Pancreas (tissue), 10 donors: ENCODE data around the gene TRIO. TPM values are rescaled to one million over a fixed set of nuclear protein-coding genes. Genes with fewer than 3 reads are reported as not detected.

Experiments used
- ATAC-seq, 4 donors: fragments of 200-7000 bp; cut with Tn5 transposase; one replicate each; pipeline versions ENCODE4 v1.8.0 to v1.9.1; 2020; ENCODE audit warnings: mild to moderate bottlenecking in 4 of 4, moderate library complexity in 4 of 4
- DNase-seq, 6 donors: peaks; one replicate each; pipeline ENCODE4 v3.0.0-alpha.2; 2020
- FAIRE-seq: peaks from 2 replicates; lab custom pipeline; 2012; peaks lifted over from hg19 to GRCh38; lab: Jason Lieb, UNC
- H3K27ac ChIP-seq, 4 donors: fragments of 200-600 bp; sonication (generic); 1 replicate in 3 of 4; 2 replicates in 1 of 4; pipeline versions ENCODE4 v1.5.0 to v1.8.0; 2020
- H3K27me3 ChIP-seq, 4 donors: fragments of 200-600 bp; one replicate each; pipeline ENCODE4 v1.8.0; 2021
- H3K36me3 ChIP-seq, 3 donors: fragments of 200-600 bp; sonication (generic) in 1 of 3; one replicate each; pipeline versions ENCODE4 v1.5.0 to v1.8.0; 2020 to 2021
- H3K4me1 ChIP-seq, 3 donors: fragments of 200-600 bp; one replicate each; pipeline ENCODE4 v1.8.0; 2021
- H3K4me3 ChIP-seq, 4 donors: fragments of 200-600 bp; sonication (generic) in 2 of 4; one replicate each; pipeline versions ENCODE4 v1.5.0 to v1.8.0; 2020 to 2021
- H3K9me3 ChIP-seq, 4 donors: fragments of 200-600 bp; one replicate each; pipeline ENCODE4 v1.8.0; 2021
- CTCF ChIP-seq, 4 donors: fragments of 200-600 bp; sonication (generic) in 3 of 4; IDR thresholded peaks; one replicate each; pipeline versions ENCODE4 v1.5.0 to v1.8.0; 2021; ENCODE audit warnings: antibody characterized with exemption in 4 of 4
- WGBS, 2 donors: extraction: QIAGEN DNeasy Blood & Tissue Kit; methylation state at CpG; one replicate each; pipeline ENCODE4 v1.1.7; 2013; 5-methylcytosine and 5-hydroxymethylcytosine counted together
- intact Hi-C, 3 donors: fragments of 100-400 bp; cut with DNase I; formaldehyde crosslinking; loops; one replicate each; pipeline versions ENCODE4 v1.11.1 to v1.14.2; 2022
- polyA plus RNA-seq, 2 donors: library from polyadenylated mRNA; stranded (reverse); fragments of 200-250 nt; gene quantifications; one replicate each; pipeline ENCODE4 v1.2.3, GENCODE V29; 2013
- total RNA-seq, 6 donors: library from RNA; stranded (reverse); fragmentation: NEBNext Ultra II Directional in 4 of 6; extraction: Animal tissue kit (Norgen Biotek cat#: 25700) in 4 of 6; gene quantifications; one replicate each; pipeline versions ENCODE4 v1.2.1 to v1.2.4, GENCODE V29; 2021 to 2023
- donor health status: healthy with polysubstance abuse.
- donor health status: DM: no; HTN: no; CAD: no; lungs with moderate emphysema.
- donor health status: DM: no; HTN: no; CAD: no.
- donor health status: control.
- donor health status: control.
- donor health status: Bipolar disorder and iron deficiency.
- donor health status: DM: yes; HTN: yes; CAD: no.
- donor health status: DM: no; HTN: no; CAD: no.
- donor health status: DM: no; HTN: no; CAD: no.
- donor health status: DM: yes; HTN: yes; CAD: no.

Gene TRIO
- total and polyA plus RNA-seq, 8 donors = 27.3 to 82.5 (median 38.3) TPM

- no peak overlapping the region for H3K4me3 ChIP-seq
- no peak for FAIRE-seq
- H3K9me3 ChIP-seq = no peaks in the 10 kb centered on the region
- H3K4me1 ChIP-seq = peaks cover 0 to 4% (median 0%) of the 10 kb centered on the region in 3 donors
- ATAC-seq = no peak
- H3K27me3 ChIP-seq = no peaks in the 10 kb centered on the region
- no peaks in the 10 kb centered on the region for H3K36me3 ChIP-seq
- 85 to 89% methylated on average over 12 of the region's 12 CpGs for WGBS, 2 donors
- no peak for TF ChIP-seq CTCF (IDR thresholded peaks at IDR 0.05)
- no peak for DNase-seq
- no peak overlapping the region for H3K27ac ChIP-seq
- intact Hi-C loops = no loop called here
Measured at GRCh38 chr5:14237317-14238086, 94.4 kb downstream of the TRIO start.

GRCh38 chr5:14238272-14238671 is 95.1 kb downstream of the TRIO start:
- Histone ChIP-seq H3K9me3 (no peaks in the 10 kb centered on the region), H3K36me3 (no peaks in the 10 kb centered on the region), H3K27me3 (no peaks in the 10 kb centered on the region), H3K27ac (no peak overlapping the region), H3K4me3 (no peak overlapping the region), H3K4me1 (peaks cover 0 to 4% (median 0%) of the 10 kb centered on the region in 3 donors)
- WGBS, 2 donors = 81 to 85% methylated on average over 6 of the region's 6 CpGs
- DNase-seq = no peak
- no peak for FAIRE-seq
- no peak for TF ChIP-seq CTCF (IDR thresholded peaks at IDR 0.05)
- intact Hi-C loops = no loop called here
- no peak for ATAC-seq

GRCh38 chr5:14239404-14239803 is 96.3 kb downstream of the TRIO start:
- intact Hi-C loops = no loop called here
- Histone ChIP-seq H3K9me3 (no peaks in the 10 kb centered on the region), H3K27ac (no peak overlapping the region), H3K4me1 (peaks cover 0 to 4% (median 0%) of the 10 kb centered on the region in 3 donors), H3K27me3 (no peaks in the 10 kb centered on the region), H3K36me3 (no peaks in the 10 kb centered on the region), H3K4me3 (no peak overlapping the region)
- no peak for FAIRE-seq
- TF ChIP-seq CTCF (IDR thresholded peaks at IDR 0.05) = no peak
- no peak for ATAC-seq
- WGBS, 2 donors = 89 to 92% methylated on average over 8 of the region's 8 CpGs
- no peak for DNase-seq

GRCh38 chr5:14239951-14240350 is 96.8 kb downstream of the TRIO start:
- FAIRE-seq = no peak
- DNase-seq = no peak
- Histone ChIP-seq H3K4me1 (peaks cover 0 to 4% (median 0%) of the 10 kb centered on the region in 3 donors), H3K27ac (no peak overlapping the region), H3K27me3 (no peaks in the 10 kb centered on the region), H3K4me3 (no peak overlapping the region), H3K36me3 (no peaks in the 10 kb centered on the region), H3K9me3 (no peaks in the 10 kb centered on the region)
- intact Hi-C loops = no loop called here
- 92 to 97% methylated on average over 2 of the region's 2 CpGs for WGBS, 2 donors
- TF ChIP-seq CTCF (IDR thresholded peaks at IDR 0.05) = no peak
- no peak for ATAC-seq

- Histone ChIP-seq H3K27me3 (no peaks in the 10 kb centered on the region), H3K9me3 (no peaks in the 10 kb centered on the region), H3K27ac (no peak overlapping the region), H3K4me1 (peaks cover 0 to 4% (median 0%) of the 10 kb centered on the region in 3 donors), H3K36me3 (no peaks in the 10 kb centered on the region), H3K4me3 (no peak overlapping the region)
- WGBS, 2 donors = 95% methylated on average over 2 of the region's 2 CpGs
- no peak for DNase-seq
- TF ChIP-seq CTCF (IDR thresholded peaks at IDR 0.05) = no peak
- intact Hi-C loops = no loop called here
- no peak for FAIRE-seq
- ATAC-seq = no peak
Measured at GRCh38 chr5:14240359-14240758, 97.2 kb downstream of the TRIO start.
